Thyroid gland (tissue), 4 donors: ENCODE data around the gene FOXS1.

ENCODE experiments used
- CTCF ChIP-seq, 6 experiments: fragments of 200-600 bp in 3 of 6; fragments of 450-650 bp in 3 of 6; sonication (generic) in 3 of 6; IDR thresholded peaks; one replicate each; pipeline ENCODE4 v1.5.1; 2016 to 2019; ENCODE audit warnings: antibody characterized with exemption in 6 of 6, mild to moderate bottlenecking in 2 of 6, inconsistent platforms in 1 of 6, moderate library complexity in 1 of 6
- POLR2A ChIP-seq, 2 donors: fragments of 450-650 bp; IDR thresholded peaks; one replicate each; pipeline ENCODE4 v1.6.1; 2017; ENCODE audit warnings: antibody characterized with exemption in 2 of 2, mild to moderate bottlenecking in 2 of 2, moderate library complexity in 1 of 2

GRCh38 chr20:31818376-31818908 lies 27.0 kb downstream of the FOXS1 start:
- no peak for TF ChIP-seq CTCF (IDR thresholded peaks at IDR 0.05)
- no peak for TF ChIP-seq POLR2A (IDR thresholded peaks at IDR 0.05)
